NCI-H526 treated with DMSO at 0.1 percent for 48 hours (cell line): Measurements from ENCODE around the gene HOXA5.

Experiments
- DNase-seq: peaks from one replicate; lab custom pipeline; 2025; lab: John Stamatoyannopoulos, UW

HOXA5 gene

GRCh38 chr7:27132978-27133377 is 10.5 kb downstream of the HOXA5 start:
- no peak for DNase-seq

GRCh38 chr7:27132214-27132613 is 11.3 kb downstream of the HOXA5 start:
- DNase-seq: no peak

GRCh38 chr7:27131390-27131819 is 12.1 kb downstream of the HOXA5 start:
- no peak for DNase-seq

- no peak for DNase-seq
Measured at GRCh38 chr7:27130540-27131389, 12.7 kb downstream of the HOXA5 start, which contains the start of gene HOXA4. Gene HOXA4 (minus strand): TSS chr7:27130757. CDS start chr7:27130733, 24 bp downstream.

- no peak for DNase-seq
Measured at GRCh38 chr7:27129729-27130539, 13.5 kb downstream of the HOXA5 start.

GRCh38 chr7:27128776-27129728 is 14.4 kb downstream of the HOXA5 start:
- no peak for DNase-seq

- DNase-seq: no peak
Measured at GRCh38 chr7:27128034-27128433, 15.4 kb downstream of the HOXA5 start.

- DNase-seq: no peak
Measured at GRCh38 chr7:27126596-27127327, 16.7 kb downstream of the HOXA5 start.

GRCh38 chr7:27125986-27126394 is 17.5 kb downstream of the HOXA5 start:
- no peak for DNase-seq

- DNase-seq: no peak
Measured at GRCh38 chr7:27124902-27125689, 18.4 kb downstream of the HOXA5 start.

GRCh38 chr7:27124096-27124901 is 19.2 kb downstream of the HOXA5 start:
- no peak for DNase-seq

GRCh38 chr7:27123477-27124053 is 19.9 kb downstream of the HOXA5 start:
- DNase-seq: no peak

GRCh38 chr7:27123007-27123476 is 20.4 kb downstream of the HOXA5 start:
- no peak for DNase-seq

- DNase-seq: no peak
Measured at GRCh38 chr7:27122077-27122910, 21.2 kb downstream of the HOXA5 start.

GRCh38 chr7:27121684-27122076 is 21.8 kb downstream of the HOXA5 start:
- DNase-seq: no peak

GRCh38 chr7:27119412-27119911 is 24.0 kb downstream of the HOXA5 start:
- DNase-seq: no peak

GRCh38 chr7:27118580-27118979 is 24.9 kb downstream of the HOXA5 start:
- DNase-seq: no peak
